ENCODE data around the gene APEX1. TPM values are rescaled to one million over a fixed set of nuclear protein-coding genes. Genes with fewer than 3 reads are reported as not detected.

Gene APEX1
- total RNA-seq, 1 donor from 2014 or later = 101 TPM

- TF ChIP-seq CTCF (IDR thresholded peaks at IDR 0.05) = no peak
- intact Hi-C loops (cut with DNase I) = no loop called here
- Histone ChIP-seq H3K4me1 (peaks cover 43% of the 10 kb centered on the region), H3K27ac (peak overlapping the region; percentile 92), H3K9me3 (no peaks in the 10 kb centered on the region), H3K36me3 (peaks cover 62% of the 10 kb centered on the region), H3K4me3 (peak overlapping the region; percentile 74), H3K27me3 (no peaks in the 10 kb centered on the region)
- DNase-seq (no peak), ATAC-seq (peak; percentile 69)
Observed at GRCh38 chr14:20455355-20456300, 602 bp downstream of the APEX1 start.

DNA sequence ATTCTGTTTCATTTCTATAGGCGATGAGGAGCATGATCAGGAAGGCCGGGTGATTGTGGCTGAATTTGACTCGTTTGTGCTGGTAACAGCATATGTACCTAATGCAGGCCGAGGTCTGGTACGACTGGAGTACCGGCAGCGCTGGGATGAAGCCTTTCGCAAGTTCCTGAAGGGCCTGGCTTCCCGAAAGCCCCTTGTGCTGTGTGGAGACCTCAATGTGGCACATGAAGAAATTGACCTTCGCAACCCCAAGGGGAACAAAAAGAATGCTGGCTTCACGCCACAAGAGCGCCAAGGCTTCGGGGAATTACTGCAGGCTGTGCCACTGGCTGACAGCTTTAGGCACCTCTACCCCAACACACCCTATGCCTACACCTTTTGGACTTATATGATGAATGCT is 1.9 kb downstream of the APEX1 start:
- DNase-seq = no peak
- Histone ChIP-seq H3K27ac (no peak overlapping the region), H3K36me3 (peaks cover 48% of the 10 kb centered on the region)

DNA sequence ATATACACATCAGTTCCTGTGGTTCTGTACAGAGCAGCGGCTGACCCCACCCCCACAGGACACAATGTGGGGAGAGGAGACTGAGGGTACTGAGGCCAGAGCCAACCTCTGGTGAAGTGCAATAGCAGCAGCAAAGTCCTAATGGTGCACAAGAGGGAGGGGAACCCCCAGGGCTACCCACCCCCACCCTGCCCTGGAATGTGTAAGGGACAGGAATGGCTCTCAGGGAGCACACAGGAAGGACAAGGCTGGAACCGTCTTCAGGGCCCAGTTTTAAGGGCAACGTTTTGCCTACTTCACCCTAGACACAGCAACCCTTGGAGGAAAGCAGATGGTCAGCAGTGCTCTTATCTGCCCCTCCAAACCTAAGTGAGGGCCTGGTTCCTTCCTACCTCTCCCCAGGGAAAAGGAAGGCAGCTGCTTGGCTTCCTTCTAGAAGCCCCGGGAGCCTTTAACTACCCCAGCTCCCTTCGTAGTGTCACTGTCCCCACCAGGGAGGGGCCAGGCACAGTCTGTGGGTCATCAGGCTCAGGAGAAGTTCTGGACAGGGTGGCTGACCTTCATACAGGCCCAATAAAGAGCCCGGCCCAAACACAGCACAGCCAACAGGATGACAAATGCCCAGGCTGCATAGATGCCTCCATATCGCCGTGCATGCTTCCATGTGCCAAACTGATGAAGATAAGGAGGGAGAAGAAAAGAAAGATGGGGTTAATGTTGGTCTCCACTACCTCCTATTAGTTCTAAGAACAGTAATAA is 3.2 kb downstream of the APEX1 start:
- ATAC-seq (no peak), DNase-seq (no peak)
- Histone ChIP-seq H3K9me3 (no peaks in the 10 kb centered on the region), H3K27ac (no peak overlapping the region), H3K4me1 (peaks cover 44% of the 10 kb centered on the region), H3K4me3 (no peak overlapping the region), H3K36me3 (peaks cover 43% of the 10 kb centered on the region), H3K27me3 (no peaks in the 10 kb centered on the region)
- intact Hi-C loops (cut with DNase I) = no loop called here
- no peak for TF ChIP-seq CTCF (IDR thresholded peaks at IDR 0.05)

More for the DNA sequence above, 1.9 kb downstream of the APEX1 start:
- intact Hi-C loops (cut with DNase I) = no loop called here
- ATAC-seq = no peak
- no peaks in the 10 kb centered on the region for H3K9me3 ChIP-seq
- H3K4me1 ChIP-seq = peaks cover 44% of the 10 kb centered on the region
- no peak for TF ChIP-seq CTCF (IDR thresholded peaks at IDR 0.05)
- no peak overlapping the region for H3K4me3 ChIP-seq
- H3K27me3 ChIP-seq = no peaks in the 10 kb centered on the region

DNA sequence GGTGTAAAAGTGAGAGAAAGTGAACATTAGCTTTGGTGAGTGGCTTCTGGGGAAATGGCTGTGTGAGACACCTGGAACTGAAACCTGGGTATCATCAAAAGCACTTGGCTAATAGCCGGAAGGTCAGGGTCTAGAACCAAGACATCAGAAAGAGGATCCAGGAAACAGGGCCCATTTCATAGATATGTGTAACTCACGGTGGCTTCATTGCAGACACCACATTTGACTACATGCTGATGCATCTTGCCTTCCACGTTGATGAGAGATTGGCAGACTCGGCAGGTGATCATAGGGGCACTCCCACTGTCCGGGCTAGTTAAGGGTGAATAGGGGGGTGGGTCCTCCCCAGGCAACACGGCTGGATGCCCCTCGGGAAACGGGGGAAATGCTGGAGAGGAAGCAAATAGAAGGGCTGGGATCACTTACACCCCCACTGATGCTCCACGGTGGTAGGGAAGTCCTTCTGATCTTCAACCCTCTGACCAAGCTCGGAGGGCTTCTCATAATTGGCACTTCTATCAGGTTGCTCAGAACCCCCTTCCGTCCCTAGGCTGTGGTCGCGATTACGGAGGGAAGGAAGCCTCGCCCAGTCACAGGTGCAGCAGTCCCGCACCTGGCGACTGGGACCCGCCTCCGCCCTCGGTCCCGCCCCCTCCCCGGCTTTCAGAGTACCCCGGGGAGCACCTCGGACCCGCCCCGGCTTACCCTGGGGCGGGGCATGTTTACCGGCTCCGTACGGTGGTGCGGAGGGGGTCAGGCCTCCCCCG is 5.6 kb downstream of the APEX1 start:
- intact Hi-C loops (cut with DNase I) = no loop called here
- Histone ChIP-seq H3K4me3 (peak overlapping the region; percentile 97), H3K36me3 (peaks cover 43% of the 10 kb centered on the region), H3K27me3 (no peaks in the 10 kb centered on the region), H3K4me1 (peaks cover 33% of the 10 kb centered on the region), H3K9me3 (no peaks in the 10 kb centered on the region), H3K27ac (peak overlapping the region; percentile 89)
- DNase-seq (peak; percentile 87), ATAC-seq (peak; percentile 54)
- TF ChIP-seq CTCF (IDR thresholded peaks at IDR 0.05) = no peak
